Transverse colon (tissue), 4 donors: ENCODE measurements around the gene SCAI.

Source experiments
- EP300 ChIP-seq: sonication (generic); formaldehyde crosslinking; IDR thresholded peaks from one replicate; pipeline ENCODE4 v1.6.1; 2017; ENCODE audit warnings: antibody characterized with exemption, low read depth
- POLR2A ChIP-seq: fragments of 450-650 bp; IDR thresholded peaks from one replicate; pipeline ENCODE4 v1.6.1; 2016; ENCODE audit warnings: antibody characterized with exemption, mild to moderate bottlenecking, moderate library complexity
- POLR2AphosphoS5 ChIP-seq, 3 donors: sonication (generic); formaldehyde crosslinking; IDR thresholded peaks; one replicate each; pipeline ENCODE4 v1.6.1; 2016; ENCODE audit warnings: antibody characterized with exemption in 3 of 3
- TF ChIP-seq, protein P1 (sequence below), 5 experiments: fragments of 200-600 bp in 3 of 5; fragments of 450-650 bp in 2 of 5; sonication (generic) in 3 of 5; IDR thresholded peaks; 1 replicate in 2 of 5; 2 replicates in 3 of 5; pipeline ENCODE4 v1.5.1; 2016 to 2017; ENCODE audit warnings: antibody characterized with exemption in 5 of 5, inconsistent platforms in 3 of 5, mild to moderate bottlenecking in 2 of 5, moderate library complexity in 1 of 5

- no peak for TF ChIP-seq POLR2AphosphoS5 (IDR thresholded peaks at IDR 0.05)
- TF ChIP-seq, protein P1, sequence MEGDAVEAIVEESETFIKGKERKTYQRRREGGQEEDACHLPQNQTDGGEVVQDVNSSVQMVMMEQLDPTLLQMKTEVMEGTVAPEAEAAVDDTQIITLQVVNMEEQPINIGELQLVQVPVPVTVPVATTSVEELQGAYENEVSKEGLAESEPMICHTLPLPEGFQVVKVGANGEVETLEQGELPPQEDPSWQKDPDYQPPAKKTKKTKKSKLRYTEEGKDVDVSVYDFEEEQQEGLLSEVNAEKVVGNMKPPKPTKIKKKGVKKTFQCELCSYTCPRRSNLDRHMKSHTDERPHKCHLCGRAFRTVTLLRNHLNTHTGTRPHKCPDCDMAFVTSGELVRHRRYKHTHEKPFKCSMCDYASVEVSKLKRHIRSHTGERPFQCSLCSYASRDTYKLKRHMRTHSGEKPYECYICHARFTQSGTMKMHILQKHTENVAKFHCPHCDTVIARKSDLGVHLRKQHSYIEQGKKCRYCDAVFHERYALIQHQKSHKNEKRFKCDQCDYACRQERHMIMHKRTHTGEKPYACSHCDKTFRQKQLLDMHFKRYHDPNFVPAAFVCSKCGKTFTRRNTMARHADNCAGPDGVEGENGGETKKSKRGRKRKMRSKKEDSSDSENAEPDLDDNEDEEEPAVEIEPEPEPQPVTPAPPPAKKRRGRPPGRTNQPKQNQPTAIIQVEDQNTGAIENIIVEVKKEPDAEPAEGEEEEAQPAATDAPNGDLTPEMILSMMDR (IDR thresholded peaks at IDR 0.05): no peak
- no peak for TF ChIP-seq POLR2A
- TF ChIP-seq EP300: no peak
Observed at GRCh38 chr9:125043631-125044030, 99.7 kb downstream of the SCAI start.
